GM21381 (cell line): ENCODE results near the gene COL18A1.

Experiments
- ATAC-seq: cut with Tn5 transposase; IDR thresholded peaks from one replicate; pipeline ENCODE4 v1.9.1; 2021; ENCODE audit warnings: mild to moderate bottlenecking, moderate library complexity; ENCODE audit not compliant: unreplicated experiment

COL18A1 gene

GRCh38 chr21:45452696-45453307, 47.8 kb downstream of the COL18A1 start:
- ATAC-seq = no peak

GRCh38 chr21:45453308-45453950, 48.5 kb downstream of the COL18A1 start:
- ATAC-seq = no peak

GRCh38 chr21:45454060-45454925, 49.3 kb downstream of the COL18A1 start:
- ATAC-seq = no peak

GRCh38 chr21:45454926-45455673, 50.1 kb downstream of the COL18A1 start:
- no peak for ATAC-seq

- ATAC-seq = no peak
Observed at GRCh38 chr21:45455674-45456583, 51.0 kb downstream of the COL18A1 start.

- no peak for ATAC-seq
Observed at GRCh38 chr21:45456584-45457160, 51.7 kb downstream of the COL18A1 start.

- no peak for ATAC-seq
Observed at GRCh38 chr21:45457161-45457831, 52.3 kb downstream of the COL18A1 start.

- no peak for ATAC-seq
Observed at GRCh38 chr21:45457832-45458172, 52.8 kb downstream of the COL18A1 start.

GRCh38 chr21:45458281-45459170, 53.6 kb downstream of the COL18A1 start:
- ATAC-seq = no peak

GRCh38 chr21:45459171-45460010, 54.4 kb downstream of the COL18A1 start:
- no peak for ATAC-seq

GRCh38 chr21:45460011-45460565, 55.1 kb downstream of the COL18A1 start:
- ATAC-seq = no peak

- no peak for ATAC-seq
Observed at GRCh38 chr21:45460611-45461368, 55.8 kb downstream of the COL18A1 start.

- no peak for ATAC-seq
Observed at GRCh38 chr21:45461369-45461750, 56.4 kb downstream of the COL18A1 start.

GRCh38 chr21:45461806-45462341, 56.9 kb downstream of the COL18A1 start:
- no peak for ATAC-seq

- no peak for ATAC-seq
Observed at GRCh38 chr21:45463871-45464270, 58.9 kb downstream of the COL18A1 start.

- ATAC-seq = no peak
Observed at GRCh38 chr21:45464309-45464708, 59.3 kb downstream of the COL18A1 start.
